Stimulated activated CD8-positive, alpha-beta memory T cell treated with anti-CD3 and anti-CD28 coated beads, Interleukin-7, amount 100 ng/mL, for 24 hours (primary cell): ENCODE measurements around the gene NUDT5.

Experiments
- DNase-seq: peaks from one replicate; pipeline ENCODE4 v3.0.0-alpha.2; 2020; ENCODE audit warnings: low read depth

Gene NUDT5

DNA sequence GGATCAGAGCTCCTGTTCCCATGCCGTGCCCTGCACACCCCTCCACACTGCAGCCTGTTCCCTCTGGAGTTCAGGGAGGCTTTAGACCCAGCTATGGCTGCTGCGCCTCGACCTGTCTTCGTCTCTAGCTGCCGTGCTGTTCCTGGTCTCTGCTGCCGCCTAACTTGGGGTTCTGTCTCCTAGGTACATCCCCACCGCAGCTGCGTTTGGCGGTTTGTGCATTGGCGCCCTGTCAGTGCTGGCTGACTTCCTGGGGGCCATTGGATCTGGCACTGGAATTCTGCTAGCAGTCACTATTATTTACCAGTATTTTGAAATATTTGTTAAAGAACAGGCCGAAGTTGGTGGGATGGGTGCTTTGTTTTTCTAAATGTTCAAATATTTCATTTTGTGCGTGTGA, 31.6 kb downstream of the NUDT5 start:
- no peak for DNase-seq

GRCh38 chr10:12162927-12163326, 32.8 kb downstream of the NUDT5 start:
- no peak for DNase-seq

DNA sequence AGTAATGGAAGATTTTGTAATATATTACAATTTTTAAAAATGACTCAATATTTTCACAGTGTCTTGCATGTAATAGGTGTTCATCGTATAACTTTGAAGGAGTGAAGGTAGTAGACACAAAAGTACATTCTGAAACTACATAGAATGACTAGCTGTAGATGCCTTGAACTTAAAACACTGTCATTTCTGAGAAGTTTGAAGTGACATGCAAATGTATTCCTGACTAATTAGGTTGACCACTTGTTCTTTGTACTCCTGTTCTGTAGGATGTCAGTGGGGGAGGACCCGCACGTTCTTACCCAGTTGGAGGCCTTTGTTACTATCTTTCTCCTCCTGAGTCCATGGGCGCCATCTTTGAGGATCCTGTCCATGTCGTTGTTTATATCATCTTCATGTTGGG, 35.0 kb downstream of the NUDT5 start:
- DNase-seq = no peak

GRCh38 chr10:12158111-12158510, 37.6 kb downstream of the NUDT5 start:
- DNase-seq = no peak

GRCh38 chr10:12156367-12157123, 39.1 kb downstream of the NUDT5 start:
- DNase-seq = no peak

DNA sequence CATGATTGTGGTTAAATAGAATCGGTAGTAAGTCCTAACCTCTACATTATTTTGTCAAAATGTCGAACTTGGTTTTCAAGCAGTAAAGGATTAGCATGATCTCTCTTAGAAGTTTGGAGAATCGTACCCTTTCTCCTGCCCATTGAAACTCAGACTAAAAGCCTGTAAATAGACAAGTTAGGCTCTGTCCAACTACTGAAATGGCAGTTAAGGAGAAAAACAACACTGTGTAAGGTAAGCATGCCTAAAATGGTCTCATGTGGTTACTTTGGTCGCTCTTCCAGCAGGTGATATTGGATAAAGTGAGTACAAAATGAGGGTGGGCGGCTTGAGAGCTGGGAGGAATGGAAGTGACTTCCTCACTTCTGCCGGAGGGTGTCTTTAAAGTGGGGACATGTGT, 41.2 kb downstream of the NUDT5 start:
- no peak for DNase-seq

DNA sequence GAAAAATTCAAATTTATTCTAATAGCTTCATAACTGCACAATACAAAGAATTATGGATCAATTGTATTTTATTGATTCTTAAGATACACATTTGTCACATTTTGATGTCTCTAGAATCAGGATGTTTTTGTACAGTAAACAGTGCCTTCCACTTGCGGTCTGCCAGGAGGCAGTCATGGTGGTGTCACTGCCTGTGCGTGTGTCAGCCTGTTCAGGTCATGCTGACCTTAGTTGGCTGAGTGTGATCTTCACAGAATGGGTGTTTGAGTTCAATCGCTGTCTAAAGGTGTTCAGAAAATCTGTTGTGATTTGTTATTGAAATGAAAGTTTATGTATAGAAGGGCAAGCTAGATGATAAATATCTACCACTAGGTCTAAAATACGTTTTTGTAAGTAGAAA, 45.5 kb downstream of the NUDT5 start:
- no peak for DNase-seq

DNA sequence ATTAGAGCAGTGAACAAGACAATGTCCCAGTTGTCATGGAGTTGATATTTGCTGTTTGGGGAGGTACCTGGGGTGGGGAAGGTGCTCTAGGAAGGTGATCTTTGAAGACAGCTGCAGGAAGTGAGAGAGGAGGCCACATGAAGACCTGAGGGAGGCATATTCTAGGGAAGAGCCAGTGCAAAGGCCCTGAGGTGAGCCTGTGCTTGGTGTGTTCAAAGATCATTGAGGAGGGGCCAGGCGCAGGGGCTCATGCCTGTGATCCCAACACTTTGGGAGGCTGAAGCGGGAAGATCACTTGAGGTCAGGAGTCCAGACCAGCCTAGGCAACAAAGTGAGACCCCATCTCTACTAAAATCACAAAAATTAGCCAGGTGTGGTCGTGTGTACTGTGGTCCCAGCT, 51.2 kb downstream of the NUDT5 start:
- no peak for DNase-seq

- DNase-seq = no peak
Observed at GRCh38 chr10:12140038-12140437, 55.7 kb downstream of the NUDT5 start.

- DNase-seq = no peak
Observed at GRCh38 chr10:12135631-12136030, 60.1 kb downstream of the NUDT5 start.

DNA sequence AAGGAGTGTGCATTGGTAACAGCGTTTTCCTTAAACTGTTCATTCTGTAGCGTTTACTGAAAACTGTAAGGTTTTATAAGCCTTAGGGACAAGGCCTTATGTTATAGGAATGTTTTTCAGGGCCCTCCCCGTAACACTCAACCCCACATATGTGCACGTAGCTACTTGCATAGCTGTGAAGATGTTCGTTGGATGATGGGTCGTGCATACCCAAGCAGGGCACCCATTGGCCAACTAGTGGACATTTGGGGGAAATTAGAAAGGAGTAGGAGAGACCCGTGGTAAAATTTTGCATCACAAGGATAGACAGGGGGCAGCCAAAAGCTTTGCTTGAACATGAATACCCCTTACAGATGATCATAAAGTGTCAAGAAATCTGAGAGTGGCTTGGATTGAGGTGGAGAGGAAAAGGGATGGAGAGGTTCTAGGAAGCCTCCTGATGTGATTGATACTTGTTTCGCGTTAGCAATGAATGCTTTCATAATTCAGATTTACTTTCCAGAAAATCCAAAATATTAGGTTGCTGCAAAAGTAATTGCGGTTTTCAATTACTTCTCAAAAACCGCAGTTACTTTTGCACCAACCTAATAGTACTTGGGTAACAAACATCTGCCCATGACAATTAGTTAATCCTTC, 65.3 kb downstream of the NUDT5 start:
- DNase-seq = no peak

- peak; percentile 94 for DNase-seq
Observed at GRCh38 chr10:12129222-12130111, 66.2 kb downstream of the NUDT5 start, which contains the start of gene SEC61A2. SEC61A2 (plus strand) TSS chr10:12129677; CDS start chr10:12129788, 111 bp downstream.

- DNase-seq = no peak
Observed at GRCh38 chr10:12121673-12122072, 74.0 kb downstream of the NUDT5 start.
